Spleen (tissue), 11 donors: Measurements from ENCODE around the gene SUN5. TPM values are rescaled to one million over a fixed set of nuclear protein-coding genes. Genes with fewer than 3 reads are reported as not detected.

Experiments
- DNase-seq: peaks from one replicate; pipeline ENCODE4 v3.0.0-alpha.2; 2020
- H3K27ac ChIP-seq, 8 donors: fragments of 200-600 bp; sonication (generic) in 7 of 8; 1 replicate in 4 of 8; 2 replicates in 4 of 8; pipeline versions ENCODE4 v1.5.0 to v1.8.0; 2016 to 2021; ENCODE audit warnings: inconsistent platforms in 4 of 8, mild to moderate bottlenecking in 4 of 8, moderate library complexity in 1 of 8
- H3K27me3 ChIP-seq, 7 donors: fragments of 200-600 bp; sonication (generic) in 6 of 7; replicated peaks in 1 of 7; 1 replicate in 4 of 7; 2 replicates in 3 of 7; pipeline versions ENCODE4 v1.5.0 to v1.8.0; 2016 to 2021; ENCODE audit warnings: inconsistent platforms in 3 of 7, mild to moderate bottlenecking in 1 of 7
- H3K36me3 ChIP-seq, 6 donors: fragments of 200-600 bp; sonication (generic) in 5 of 6; 1 replicate in 4 of 6; 2 replicates in 2 of 6; pipeline versions ENCODE4 v1.5.0 to v1.8.0; 2016 to 2021; ENCODE audit warnings: inconsistent platforms in 2 of 6
- H3K4me1 ChIP-seq, 6 donors: fragments of 200-600 bp; sonication (generic) in 5 of 6; 1 replicate in 3 of 6; 2 replicates in 3 of 6; pipeline versions ENCODE4 v1.5.0 to v1.8.0; 2016 to 2021; ENCODE audit warnings: inconsistent platforms in 3 of 6
- H3K4me3 ChIP-seq, 8 donors: fragments of 200-600 bp; sonication (generic) in 7 of 8; 1 replicate in 4 of 8; 2 replicates in 4 of 8; pipeline versions ENCODE4 v1.5.0 to v1.8.0; 2016 to 2021; ENCODE audit warnings: inconsistent platforms in 4 of 8, mild to moderate bottlenecking in 4 of 8, moderate library complexity in 2 of 8
- H3K9me3 ChIP-seq, 8 donors: fragments of 200-600 bp; sonication (generic) in 7 of 8; 1 replicate in 4 of 8; 2 replicates in 4 of 8; pipeline versions ENCODE4 v1.5.0 to v1.8.0; 2016 to 2021; ENCODE audit warnings: inconsistent platforms in 4 of 8
- CTCF ChIP-seq, 11 experiments: fragments of 200-600 bp in 7 of 11; fragments of 450-650 bp in 4 of 11; sonication (generic) in 4 of 11; IDR thresholded peaks in 8 of 11; conservative IDR thresholded peaks in 3 of 11; 1 replicate in 7 of 11; 2 replicates in 4 of 11; pipeline versions ENCODE4 v1.4.0 to v1.8.0; 2016 to 2021; ENCODE audit warnings: antibody characterized with exemption in 11 of 11, inconsistent platforms in 4 of 11, mild to moderate bottlenecking in 1 of 11
- POLR2A ChIP-seq, 3 donors: fragments of 450-650 bp; IDR thresholded peaks; one replicate each; pipeline ENCODE4 v1.5.1; 2017; ENCODE audit warnings: antibody characterized with exemption in 3 of 3, mild to moderate bottlenecking in 1 of 3
- POLR2AphosphoS5 ChIP-seq, 3 donors: sonication (generic); formaldehyde crosslinking; IDR thresholded peaks; one replicate each; pipeline ENCODE4 v1.5.1; 2017; ENCODE audit warnings: antibody characterized with exemption in 3 of 3
- WGBS, 5 donors: extraction: QIAGEN DNeasy Blood & Tissue Kit in 3 of 5; methylation state at CpG; one replicate each; pipeline versions ENCODE4 v1.1.5 to v1.1.7; 2013 to 2018; 5-methylcytosine and 5-hydroxymethylcytosine counted together
- intact Hi-C: fragments of 100-400 bp; cut with DNase I; formaldehyde crosslinking; loops from one replicate; pipeline ENCODE4 v1.15.0; 2023; ENCODE audit warnings: low total_unique reads
- polyA plus RNA-seq, 3 donors: library from polyadenylated mRNA; stranded (reverse); fragments of 200-250 nt; gene quantifications; one replicate each; pipeline ENCODE4 v1.2.1, GENCODE V29; 2013
- total RNA-seq, 7 donors: library from RNA; depleted of rRNA in 3 of 7; stranded (reverse); fragments of >200 nt in 3 of 7; fragmentation: NEBNext Ultra II Directional in 4 of 7; extraction: Animal tissue kit (Norgen Biotek cat#: 25700) in 4 of 7; gene quantifications; one replicate each; pipeline versions ENCODE4 v1.1.0 to v1.2.1, GENCODE V29; 2016 to 2021
- donor health status: healthy with polysubstance abuse.
- donor health status: DM: no; HTN: no; CAD: no; lungs with moderate emphysema.
- donor health status: DM: no; HTN: no; CAD: no.
- donor health status: Bipolar disorder and iron deficiency.
- donor health status: healthy.
- donor health status: DM: no; HTN: no; CAD: no.
- donor health status: DM: yes; HTN: yes; CAD: no.

SUN5 gene
- total and polyA plus RNA-seq, 10 donors, result not detected

- Histone ChIP-seq H3K27me3 (no peaks in the 10 kb centered on the region), H3K27ac (no peak overlapping the region), H3K4me3 (no peak overlapping the region), H3K36me3 (no peaks in the 10 kb centered on the region), H3K4me1 (no peaks in the 10 kb centered on the region), H3K9me3 (peaks cover 0 to 15% (median 0%) of the 10 kb centered on the region in 8 donors)
- 81 to 90% (median 88%) methylated on average over 6 of the region's 6 CpGs for WGBS, 5 donors
- intact Hi-C loops, result no loop called here
- DNase-seq, result no peak
- TF ChIP-seq CTCF (IDR thresholded peaks at IDR 0.05 in 8 of 11, conservative IDR thresholded peaks at IDR 0.05 in 3 of 11), result no peak
- TF ChIP-seq POLR2A (IDR thresholded peaks at IDR 0.05), result no peak
- no peak for TF ChIP-seq POLR2AphosphoS5 (IDR thresholded peaks at IDR 0.05)
Observed at GRCh38 chr20:32980990-32981389, 23.2 kb downstream of the SUN5 start.

GRCh38 chr20:32980131-32980941 lies 23.9 kb downstream of the SUN5 start:
- no peak overlapping the region for H3K27ac ChIP-seq
- 86 to 95% (median 91%) methylated on average over 13 to 19 of the region's 19 CpGs for WGBS, 5 donors
- H3K4me3 ChIP-seq, result no peak overlapping the region
- H3K4me1 ChIP-seq, result no peaks in the 10 kb centered on the region
- intact Hi-C loops, result no loop called here
- peak; percentile 61 for DNase-seq
- H3K9me3 ChIP-seq, result peaks cover 0 to 15% (median 0%) of the 10 kb centered on the region in 8 donors
- no peaks in the 10 kb centered on the region for H3K36me3 ChIP-seq
- TF ChIP-seq CTCF (IDR thresholded peaks at IDR 0.05 in 8 of 11, conservative IDR thresholded peaks at IDR 0.05 in 3 of 11), result no peak
- no peak for TF ChIP-seq POLR2AphosphoS5 (IDR thresholded peaks at IDR 0.05)
- no peak for TF ChIP-seq POLR2A (IDR thresholded peaks at IDR 0.05)
- H3K27me3 ChIP-seq, result no peaks in the 10 kb centered on the region

GRCh38 chr20:32979201-32979998 lies 24.8 kb downstream of the SUN5 start:
- H3K4me3 ChIP-seq, result no peak overlapping the region
- no peaks in the 10 kb centered on the region for H3K27me3 ChIP-seq
- H3K9me3 ChIP-seq, result peaks cover 0 to 15% (median 0%) of the 10 kb centered on the region in 8 donors
- 79 to 88% (median 84%) methylated on average over 6 to 9 of the region's 9 CpGs for WGBS, 5 donors
- DNase-seq, result peak; percentile 38
- no peak overlapping the region for H3K27ac ChIP-seq
- H3K36me3 ChIP-seq, result no peaks in the 10 kb centered on the region
- H3K4me1 ChIP-seq, result no peaks in the 10 kb centered on the region
- TF ChIP-seq POLR2AphosphoS5 (IDR thresholded peaks at IDR 0.05), result no peak
- no peak for TF ChIP-seq POLR2A (IDR thresholded peaks at IDR 0.05)
- TF ChIP-seq CTCF (IDR thresholded peaks at IDR 0.05 in 8 of 11, conservative IDR thresholded peaks at IDR 0.05 in 3 of 11), result no peak
- intact Hi-C loops, result no loop called here

GRCh38 chr20:32978009-32978335 lies 26.3 kb downstream of the SUN5 start:
- Histone ChIP-seq H3K4me1 (peaks cover 0 to 13% (median 3%) of the 10 kb centered on the region in 6 donors), H3K36me3 (no peaks in the 10 kb centered on the region), H3K4me3 (no peak overlapping the region), H3K27me3 (no peaks in the 10 kb centered on the region), H3K27ac (no peak overlapping the region), H3K9me3 (peaks cover 0 to 15% (median 0%) of the 10 kb centered on the region in 8 donors)
- intact Hi-C loops, result no loop called here
- TF ChIP-seq POLR2AphosphoS5 (IDR thresholded peaks at IDR 0.05), result no peak
- TF ChIP-seq CTCF (IDR thresholded peaks at IDR 0.05 in 8 of 11, conservative IDR thresholded peaks at IDR 0.05 in 3 of 11), result no peak
- TF ChIP-seq POLR2A (IDR thresholded peaks at IDR 0.05), result no peak
- DNase-seq, result no peak
- WGBS, 5 donors, result 83 to 91% (median 90%) methylated on average over 7 of the region's 7 CpGs
